Stimulated activated naive CD8-positive, alpha-beta T cell treated with anti-CD3 and anti-CD28 coated beads, Interleukin-15, Interleukin-2, amounts not matched to agents 100 ng/mL and 50 ng/mL, for 24 hours (primary cell): ENCODE data around the gene INTS6.

Experiments used
- H3K27ac Mint-ChIP-seq: one replicate; pipeline ENCODE4 v1.8.0; 2021; ENCODE audit warnings: mild to moderate bottlenecking, mixed read lengths
- H3K27me3 Mint-ChIP-seq: one replicate; pipeline ENCODE4 v1.8.0; 2021; ENCODE audit warnings: mixed read lengths
- H3K36me3 Mint-ChIP-seq: one replicate; pipeline ENCODE4 v1.8.0; 2021; ENCODE audit warnings: low read depth, mixed read lengths
- H3K4me1 Mint-ChIP-seq: one replicate; pipeline ENCODE4 v1.8.0; 2021; ENCODE audit warnings: low read depth, mixed read lengths
- H3K4me3 Mint-ChIP-seq: one replicate; pipeline ENCODE4 v1.8.0; 2021; ENCODE audit warnings: mild to moderate bottlenecking, mixed read lengths
- H3K9me3 Mint-ChIP-seq: one replicate; pipeline ENCODE4 v1.8.0; 2021; ENCODE audit warnings: mixed read lengths

Gene INTS6

GRCh38 chr13:51357928-51358595, 94.8 kb downstream of the INTS6 start:
- H3K36me3 Mint-ChIP-seq: peaks cover 20% of the 10 kb centered on the region
- H3K4me1 Mint-ChIP-seq: peaks cover under 1% of the 10 kb centered on the region
- no peak overlapping the region for H3K4me3 Mint-ChIP-seq
- no peak overlapping the region for H3K27ac Mint-ChIP-seq
- no peaks in the 10 kb centered on the region for H3K27me3 Mint-ChIP-seq
- H3K9me3 Mint-ChIP-seq: no peaks in the 10 kb centered on the region

GRCh38 chr13:51355217-51355616, 97.6 kb downstream of the INTS6 start:
- no peaks in the 10 kb centered on the region for H3K9me3 Mint-ChIP-seq
- no peak overlapping the region for H3K27ac Mint-ChIP-seq
- no peaks in the 10 kb centered on the region for H3K27me3 Mint-ChIP-seq
- H3K36me3 Mint-ChIP-seq: peaks cover 10% of the 10 kb centered on the region
- H3K4me3 Mint-ChIP-seq: no peak overlapping the region
- H3K4me1 Mint-ChIP-seq: no peaks in the 10 kb centered on the region

- H3K4me3 Mint-ChIP-seq: no peak overlapping the region
- no peaks in the 10 kb centered on the region for H3K9me3 Mint-ChIP-seq
- H3K27ac Mint-ChIP-seq: no peak overlapping the region
- no peaks in the 10 kb centered on the region for H3K27me3 Mint-ChIP-seq
- H3K36me3 Mint-ChIP-seq: peaks cover 10% of the 10 kb centered on the region
- no peaks in the 10 kb centered on the region for H3K4me1 Mint-ChIP-seq
Measured at GRCh38 chr13:51349016-51349415, 103.8 kb downstream of the INTS6 start.

- H3K27ac Mint-ChIP-seq: no peak overlapping the region
- H3K27me3 Mint-ChIP-seq: no peaks in the 10 kb centered on the region
- H3K36me3 Mint-ChIP-seq: peaks cover 10% of the 10 kb centered on the region
- no peaks in the 10 kb centered on the region for H3K4me1 Mint-ChIP-seq
- no peaks in the 10 kb centered on the region for H3K9me3 Mint-ChIP-seq
- no peak overlapping the region for H3K4me3 Mint-ChIP-seq
Measured at GRCh38 chr13:51348069-51348967, 104.5 kb downstream of the INTS6 start.

GRCh38 chr13:51347099-51347498, 105.7 kb downstream of the INTS6 start:
- Mint-ChIP-seq H3K4me1 (no peaks in the 10 kb centered on the region), H3K36me3 (peaks cover 4% of the 10 kb centered on the region), H3K27me3 (no peaks in the 10 kb centered on the region), H3K4me3 (no peak overlapping the region), H3K27ac (no peak overlapping the region), H3K9me3 (no peaks in the 10 kb centered on the region)

- Mint-ChIP-seq H3K27ac (no peak overlapping the region), H3K9me3 (no peaks in the 10 kb centered on the region), H3K4me3 (no peak overlapping the region), H3K36me3 (peaks cover 4% of the 10 kb centered on the region), H3K27me3 (no peaks in the 10 kb centered on the region), H3K4me1 (no peaks in the 10 kb centered on the region)
Measured at GRCh38 chr13:51346397-51346796, 106.4 kb downstream of the INTS6 start.

- Mint-ChIP-seq H3K9me3 (no peaks in the 10 kb centered on the region), H3K27me3 (no peaks in the 10 kb centered on the region), H3K4me3 (no peak overlapping the region), H3K36me3 (no peaks in the 10 kb centered on the region), H3K4me1 (no peaks in the 10 kb centered on the region), H3K27ac (no peak overlapping the region)
Measured at GRCh38 chr13:51343475-51343874, 109.4 kb downstream of the INTS6 start.

GRCh38 chr13:51342706-51343105, 110.1 kb downstream of the INTS6 start:
- H3K27ac Mint-ChIP-seq: no peak overlapping the region
- H3K4me1 Mint-ChIP-seq: no peaks in the 10 kb centered on the region
- H3K4me3 Mint-ChIP-seq: no peak overlapping the region
- no peaks in the 10 kb centered on the region for H3K9me3 Mint-ChIP-seq
- H3K36me3 Mint-ChIP-seq: no peaks in the 10 kb centered on the region
- H3K27me3 Mint-ChIP-seq: no peaks in the 10 kb centered on the region

- Mint-ChIP-seq H3K36me3 (no peaks in the 10 kb centered on the region), H3K27ac (no peak overlapping the region), H3K9me3 (no peaks in the 10 kb centered on the region), H3K27me3 (no peaks in the 10 kb centered on the region), H3K4me1 (no peaks in the 10 kb centered on the region), H3K4me3 (no peak overlapping the region)
Measured at GRCh38 chr13:51341791-51342190, 111.0 kb downstream of the INTS6 start.

GRCh38 chr13:51341232-51341631, 111.6 kb downstream of the INTS6 start:
- Mint-ChIP-seq H3K4me3 (no peak overlapping the region), H3K36me3 (no peaks in the 10 kb centered on the region), H3K4me1 (no peaks in the 10 kb centered on the region), H3K27ac (no peak overlapping the region), H3K9me3 (no peaks in the 10 kb centered on the region), H3K27me3 (no peaks in the 10 kb centered on the region)

- Mint-ChIP-seq H3K27ac (no peak overlapping the region), H3K4me1 (no peaks in the 10 kb centered on the region), H3K4me3 (no peak overlapping the region), H3K9me3 (no peaks in the 10 kb centered on the region), H3K36me3 (no peaks in the 10 kb centered on the region), H3K27me3 (no peaks in the 10 kb centered on the region)
Measured at GRCh38 chr13:51339952-51340732, 112.7 kb downstream of the INTS6 start.

- Mint-ChIP-seq H3K4me3 (no peak within 1 kb of the TSS), H3K36me3 (no peaks in the 10 kb centered on the region), H3K27ac (no peak within 1 kb of the TSS), H3K4me1 (no peaks in the 10 kb centered on the region), H3K27me3 (no peaks in the 10 kb centered on the region), H3K9me3 (no peaks in the 10 kb centered on the region)
Measured at GRCh38 chr13:51339354-51339753, 113.5 kb downstream of the INTS6 start, which contains the start of gene SERPINE3. Gene SERPINE3 (plus strand): TSS chr13:51339691. CDS start chr13:51341092, 1,401 bp downstream.

- no peaks in the 10 kb centered on the region for H3K36me3 Mint-ChIP-seq
- peaks cover 10% of the 10 kb centered on the region for H3K4me1 Mint-ChIP-seq
Measured at GRCh38 chr13:51336746-51337145, 116.1 kb downstream of the INTS6 start.

GRCh38 chr13:51333826-51334225, 119.0 kb downstream of the INTS6 start:
- Mint-ChIP-seq H3K9me3 (no peaks in the 10 kb centered on the region), H3K4me3 (no peak overlapping the region), H3K36me3 (no peaks in the 10 kb centered on the region), H3K4me1 (peaks cover 23% of the 10 kb centered on the region), H3K27me3 (no peaks in the 10 kb centered on the region), H3K27ac (no peak overlapping the region)

More at GRCh38 chr13:51336746-51337145, 116.1 kb downstream of the INTS6 start:
- no peaks in the 10 kb centered on the region for H3K27me3 Mint-ChIP-seq
- H3K9me3 Mint-ChIP-seq: no peaks in the 10 kb centered on the region
- no peak overlapping the region for H3K4me3 Mint-ChIP-seq
- H3K27ac Mint-ChIP-seq: no peak overlapping the region

- Mint-ChIP-seq H3K27ac (no peak overlapping the region), H3K36me3 (no peaks in the 10 kb centered on the region), H3K4me1 (peaks cover 23% of the 10 kb centered on the region), H3K4me3 (no peak overlapping the region), H3K9me3 (no peaks in the 10 kb centered on the region), H3K27me3 (no peaks in the 10 kb centered on the region)
Measured at GRCh38 chr13:51333421-51333820, 119.4 kb downstream of the INTS6 start.
